GM19468 (cell line): ENCODE data around the gene ARMH2.

Experiments used
- ATAC-seq: cut with Tn5 transposase; IDR thresholded peaks from one replicate; pipeline ENCODE4 v1.9.1; 2021; ENCODE audit warnings: mild to moderate bottlenecking, moderate library complexity, moderate number of reproducible peaks; ENCODE audit not compliant: unreplicated experiment; ENCODE audit errors: extremely low read depth

Gene ARMH2

GRCh38 chr6:24821860-24822444 is 23.2 kb upstream of the ARMH2 start:
- no peak for ATAC-seq

- ATAC-seq, result no peak
These were observed 19.6 kb upstream of the ARMH2 start for GRCh38 chr6:24818346-24818745.

GRCh38 chr6:24809728-24810127 is 11.0 kb upstream of the ARMH2 start:
- no peak for ATAC-seq

GRCh38 chr6:24807584-24807983 is 8.9 kb upstream of the ARMH2 start:
- no peak for ATAC-seq

- ATAC-seq, result no peak
These were observed 3.7 kb upstream of the ARMH2 start for GRCh38 chr6:24802271-24803059.

- no peak for ATAC-seq
These were observed 811 bp upstream of the ARMH2 start for GRCh38 chr6:24799541-24799915.

GRCh38 chr6:24797596-24798216 is 1.0 kb downstream of the ARMH2 start:
- ATAC-seq, result no peak

GRCh38 chr6:24796616-24797290 is 2.0 kb downstream of the ARMH2 start:
- ATAC-seq, result no peak

- no peak for ATAC-seq
These were observed 3.6 kb downstream of the ARMH2 start for GRCh38 chr6:24795106-24795505.

- no peak for ATAC-seq
These were observed 10.6 kb downstream of the ARMH2 start for GRCh38 chr6:24788031-24788665.

- no peak for ATAC-seq
These were observed 18.5 kb downstream of the ARMH2 start for GRCh38 chr6:24780206-24780605.

- ATAC-seq, result no peak
These were observed 19.2 kb downstream of the ARMH2 start for GRCh38 chr6:24779416-24780016.

GRCh38 chr6:24778878-24779277 is 19.8 kb downstream of the ARMH2 start:
- no peak for ATAC-seq

- no peak for ATAC-seq
These were observed 20.6 kb downstream of the ARMH2 start for GRCh38 chr6:24778121-24778520.

- ATAC-seq, result no peak
These were observed 21.5 kb downstream of the ARMH2 start for GRCh38 chr6:24777227-24777626.

- no peak for ATAC-seq
These were observed 23.1 kb downstream of the ARMH2 start for GRCh38 chr6:24775520-24776058.

- ATAC-seq, result peak; percentile 74
These were observed 23.8 kb downstream of the ARMH2 start, which contains the start of gene GMNN for GRCh38 chr6:24774696-24775519. GMNN (plus strand) TSS chr6:24774937; CDS start chr6:24777247, 2,310 bp downstream.

GRCh38 chr6:24768361-24768760 is 30.4 kb downstream of the ARMH2 start:
- no peak for ATAC-seq
